HG03060 (cell line): Measurements from ENCODE around the gene MBIP.

ENCODE experiments used
- ATAC-seq: cut with Tn5 transposase; IDR thresholded peaks from one replicate; pipeline ENCODE4 v1.9.1; 2021; ENCODE audit warnings: low read depth, moderate number of reproducible peaks; ENCODE audit not compliant: unreplicated experiment

MBIP gene

GRCh38 chr14:36271222-36271621, 49.2 kb downstream of the MBIP start:
- no peak for ATAC-seq

GRCh38 chr14:36270191-36270590, 50.2 kb downstream of the MBIP start:
- peak; percentile 48 for ATAC-seq

GRCh38 chr14:36268121-36268520, 52.3 kb downstream of the MBIP start:
- no peak for ATAC-seq

GRCh38 chr14:36264595-36264994, 55.8 kb downstream of the MBIP start:
- ATAC-seq = no peak

- no peak for ATAC-seq
Measured at GRCh38 chr14:36264107-36264506, 56.3 kb downstream of the MBIP start.

GRCh38 chr14:36260970-36261640, 59.3 kb downstream of the MBIP start:
- ATAC-seq = no peak

GRCh38 chr14:36258241-36258640, 62.2 kb downstream of the MBIP start:
- ATAC-seq = no peak

- no peak for ATAC-seq
Measured at GRCh38 chr14:36256126-36256801, 64.2 kb downstream of the MBIP start.

GRCh38 chr14:36254020-36254624, 66.3 kb downstream of the MBIP start:
- ATAC-seq = no peak
